Purkinje cell (primary cell): Measurements from ENCODE around the gene RICTOR. TPM values are rescaled to one million over a fixed set of nuclear protein-coding genes. Genes with fewer than 3 reads are reported as not detected.

Experiments
- polyA plus RNA-seq: library from polyadenylated mRNA; unstranded; fragments of >200 nt; fragmentation: Nextera tagmentation; gene quantifications from 2 replicates; pipeline ENCODE4 v1.2.1, GENCODE V29; 2014

Gene RICTOR, protein sequence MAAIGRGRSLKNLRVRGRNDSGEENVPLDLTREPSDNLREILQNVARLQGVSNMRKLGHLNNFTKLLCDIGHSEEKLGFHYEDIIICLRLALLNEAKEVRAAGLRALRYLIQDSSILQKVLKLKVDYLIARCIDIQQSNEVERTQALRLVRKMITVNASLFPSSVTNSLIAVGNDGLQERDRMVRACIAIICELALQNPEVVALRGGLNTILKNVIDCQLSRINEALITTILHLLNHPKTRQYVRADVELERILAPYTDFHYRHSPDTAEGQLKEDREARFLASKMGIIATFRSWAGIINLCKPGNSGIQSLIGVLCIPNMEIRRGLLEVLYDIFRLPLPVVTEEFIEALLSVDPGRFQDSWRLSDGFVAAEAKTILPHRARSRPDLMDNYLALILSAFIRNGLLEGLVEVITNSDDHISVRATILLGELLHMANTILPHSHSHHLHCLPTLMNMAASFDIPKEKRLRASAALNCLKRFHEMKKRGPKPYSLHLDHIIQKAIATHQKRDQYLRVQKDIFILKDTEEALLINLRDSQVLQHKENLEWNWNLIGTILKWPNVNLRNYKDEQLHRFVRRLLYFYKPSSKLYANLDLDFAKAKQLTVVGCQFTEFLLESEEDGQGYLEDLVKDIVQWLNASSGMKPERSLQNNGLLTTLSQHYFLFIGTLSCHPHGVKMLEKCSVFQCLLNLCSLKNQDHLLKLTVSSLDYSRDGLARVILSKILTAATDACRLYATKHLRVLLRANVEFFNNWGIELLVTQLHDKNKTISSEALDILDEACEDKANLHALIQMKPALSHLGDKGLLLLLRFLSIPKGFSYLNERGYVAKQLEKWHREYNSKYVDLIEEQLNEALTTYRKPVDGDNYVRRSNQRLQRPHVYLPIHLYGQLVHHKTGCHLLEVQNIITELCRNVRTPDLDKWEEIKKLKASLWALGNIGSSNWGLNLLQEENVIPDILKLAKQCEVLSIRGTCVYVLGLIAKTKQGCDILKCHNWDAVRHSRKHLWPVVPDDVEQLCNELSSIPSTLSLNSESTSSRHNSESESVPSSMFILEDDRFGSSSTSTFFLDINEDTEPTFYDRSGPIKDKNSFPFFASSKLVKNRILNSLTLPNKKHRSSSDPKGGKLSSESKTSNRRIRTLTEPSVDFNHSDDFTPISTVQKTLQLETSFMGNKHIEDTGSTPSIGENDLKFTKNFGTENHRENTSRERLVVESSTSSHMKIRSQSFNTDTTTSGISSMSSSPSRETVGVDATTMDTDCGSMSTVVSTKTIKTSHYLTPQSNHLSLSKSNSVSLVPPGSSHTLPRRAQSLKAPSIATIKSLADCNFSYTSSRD (N-terminal part only)
- polyA plus RNA-seq, result 78.1 and 107 TPM in 2 replicates

DNA sequence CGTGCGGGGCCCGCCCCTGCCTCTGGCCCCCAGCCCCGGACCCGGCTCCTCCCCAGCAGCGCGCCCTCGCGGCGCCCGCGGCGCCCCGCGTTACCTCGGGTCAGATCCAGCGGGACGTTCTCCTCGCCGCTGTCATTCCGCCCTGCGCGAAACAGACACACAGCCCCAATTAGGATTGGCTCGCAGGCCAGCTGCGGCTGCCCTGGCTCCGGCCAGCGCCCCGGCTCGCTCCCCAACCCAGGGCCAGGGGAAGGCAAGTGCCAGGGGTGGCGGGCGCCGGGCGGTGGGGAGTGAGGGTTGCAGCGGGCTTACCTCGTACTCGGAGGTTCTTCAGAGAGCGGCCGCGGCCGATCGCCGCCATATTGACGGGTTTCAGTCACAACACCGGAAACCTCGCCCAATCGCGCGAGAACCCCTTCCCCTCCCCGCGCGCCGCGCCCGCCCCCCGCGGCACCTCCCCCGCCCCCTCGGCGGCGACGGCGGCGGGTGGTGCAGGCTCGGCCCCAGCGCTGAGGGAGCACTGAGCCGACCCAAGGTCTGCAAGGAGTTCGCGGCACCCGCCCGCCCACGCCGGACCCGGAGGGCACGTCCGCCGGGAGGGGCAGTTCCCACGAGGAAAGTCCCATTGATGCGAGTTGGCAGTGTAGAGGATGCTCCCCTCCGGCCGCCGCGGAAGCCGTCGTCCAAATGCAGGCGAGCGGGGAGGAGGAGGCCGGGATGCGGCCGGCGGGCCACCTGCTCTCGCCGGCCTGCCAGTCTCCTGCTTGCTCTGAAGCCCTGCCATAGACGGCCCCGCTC is at the start of gene RICTOR:
Gene RICTOR, minus strand, starts transcription at position 383 of the 798 bp plus-strand sequence. Its CDS starts 22 bp downstream, at position 361.

Other genes with a start within 250 kb of the RICTOR start
- 3.1 TPM in 1 of 2 replicates, not detected in the other for gene OSMR, start 228.4 kb downstream of the RICTOR start, polyA plus RNA-seq
- 0.87 TPM in 1 of 2 replicates, not detected in the other for gene FYB1, start 145.2 kb upstream of the RICTOR start, polyA plus RNA-seq